HG03045 (cell line): ENCODE data around the gene CRIM1.

Source experiments
- ATAC-seq: cut with Tn5 transposase; IDR thresholded peaks from one replicate; pipeline ENCODE4 v1.9.1; 2021; ENCODE audit warnings: mild to moderate bottlenecking, moderate library complexity; ENCODE audit not compliant: unreplicated experiment

The CRIM1 gene

GRCh38 chr2:36420569-36421181, 65.1 kb downstream of the CRIM1 start:
- no peak for ATAC-seq

GRCh38 chr2:36421379-36421778, 65.8 kb downstream of the CRIM1 start:
- no peak for ATAC-seq

GRCh38 chr2:36423172-36423571, 67.6 kb downstream of the CRIM1 start:
- ATAC-seq, result no peak

- no peak for ATAC-seq
These were observed 68.1 kb downstream of the CRIM1 start for GRCh38 chr2:36423619-36424120.

GRCh38 chr2:36425608-36426355, 70.2 kb downstream of the CRIM1 start:
- no peak for ATAC-seq

- ATAC-seq, result no peak
These were observed 72.2 kb downstream of the CRIM1 start for GRCh38 chr2:36427790-36428243.

- no peak for ATAC-seq
These were observed 75.0 kb downstream of the CRIM1 start for GRCh38 chr2:36430549-36430948.

GRCh38 chr2:36432479-36432878, 76.9 kb downstream of the CRIM1 start:
- no peak for ATAC-seq

GRCh38 chr2:36433311-36434217, 78.0 kb downstream of the CRIM1 start:
- ATAC-seq, result no peak

- ATAC-seq, result no peak
These were observed 82.9 kb downstream of the CRIM1 start for GRCh38 chr2:36438449-36438977.

GRCh38 chr2:36439084-36439483, 83.5 kb downstream of the CRIM1 start:
- no peak for ATAC-seq

GRCh38 chr2:36441065-36441625, 85.6 kb downstream of the CRIM1 start:
- no peak for ATAC-seq

GRCh38 chr2:36441816-36442215, 86.2 kb downstream of the CRIM1 start:
- no peak for ATAC-seq

- no peak for ATAC-seq
These were observed 88.8 kb downstream of the CRIM1 start for GRCh38 chr2:36444216-36444936.

- no peak for ATAC-seq
These were observed 89.7 kb downstream of the CRIM1 start for GRCh38 chr2:36445185-36445866.

- no peak for ATAC-seq
These were observed 90.7 kb downstream of the CRIM1 start for GRCh38 chr2:36446294-36446693.

GRCh38 chr2:36449213-36449612, 93.6 kb downstream of the CRIM1 start:
- ATAC-seq, result no peak

GRCh38 chr2:36449943-36450392, 94.4 kb downstream of the CRIM1 start:
- ATAC-seq, result no peak

- ATAC-seq, result no peak
These were observed 95.1 kb downstream of the CRIM1 start for GRCh38 chr2:36450466-36451196.
